Measurements from ENCODE around the gene CCDC85B.
"Not testable (repeated sequence)": the region's sequence is repeated elsewhere in the genome, so short reads cannot be mapped to it uniquely, and the experiment has no call there.

DNA sequence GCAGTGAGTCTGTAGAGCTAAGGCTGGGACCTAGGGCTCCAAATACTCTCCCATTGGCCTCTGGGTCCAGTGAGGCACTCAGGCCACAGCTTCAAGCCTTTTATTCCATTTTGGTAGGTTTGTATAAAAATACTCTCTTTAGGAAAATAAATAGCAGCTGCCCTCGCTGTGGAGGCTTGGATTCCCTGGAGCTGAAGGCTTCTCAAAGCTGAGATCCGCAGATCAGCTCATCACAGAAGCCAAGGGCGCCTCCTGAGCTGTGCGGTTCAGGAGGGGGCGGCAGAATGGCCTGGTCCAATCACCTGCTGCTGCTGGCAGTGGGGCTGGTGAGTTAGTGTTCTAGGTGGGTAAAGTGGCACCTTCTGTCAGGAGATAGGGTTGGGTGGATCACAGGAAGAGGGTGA is 1.7 kb downstream of the CCDC85B start:
- not testable (repeated sequence) for TF ChIP-seq YY1 (IDR thresholded peaks at IDR 0.05; ENCODE audit: insufficient read depth, insufficient read length); ZNF274 (IDR thresholded peaks at IDR 0.05; ENCODE audit: low read depth, low read length); SUZ12 (IDR thresholded peaks at IDR 0.05; ENCODE audit: extremely low read depth, insufficient read depth, insufficient read length)
